OCI-LY7 (cell line): ENCODE measurements around the gene PDE6D. TPM values are rescaled to one million over a fixed set of nuclear protein-coding genes. Genes with fewer than 3 reads are reported as not detected.

Source experiments
- BruUV-seq: library from RNA; stranded (reverse); fragments of 400-500 nt; replicated peaks from 2 replicates; lab custom pipeline; 2021; lab: Mats Ljungman, UMichigan
- CTCF ChIA-PET: fragments of 300-600 bp; sonication (Branson Sonifier 250); formaldehyde crosslinking; loops from one replicate; lab custom pipeline; 2022; ENCODE audit warnings: antibody characterized with exemption; ENCODE audit not compliant: unreplicated experiment; lab: Charles Lee
- POLR2A ChIA-PET: fragments of 300-600 bp; sonication (Branson Sonifier 250); formaldehyde crosslinking; loops from one replicate; lab custom pipeline; 2022; ENCODE audit warnings: antibody characterized with exemption; lab: Charles Lee
- DNase-seq: peaks from one replicate; pipeline ENCODE4 v3.0.0-alpha.2; 2015; ENCODE audit warnings: low spot score
- H2AFZ ChIP-seq: fragments of 200-600 bp; sonication (generic), shearing (Covaris generic); 2 replicates; pipeline ENCODE4 v1.6.1; 2014; ENCODE audit warnings: mild to moderate bottlenecking, antibody characterized with exemption, low read length, moderate library complexity
- H3K27ac ChIP-seq: fragments of 200-600 bp; sonication (generic); 2 replicates; pipeline ENCODE4 v1.5.1; 2014; ENCODE audit warnings: mixed run types, low read depth, mild to moderate bottlenecking, moderate library complexity, low read length, inconsistent platforms; ENCODE audit not compliant: poor library complexity, severe bottlenecking
- H3K36me3 ChIP-seq: fragments of 200-600 bp; sonication (generic); 2 replicates; pipeline ENCODE4 v1.6.1; 2014; ENCODE audit warnings: mild to moderate bottlenecking, antibody characterized with exemption, low read length, moderate library complexity, mixed read lengths; ENCODE audit not compliant: insufficient read depth
- H3K4me1 ChIP-seq: fragments of 200-600 bp; sonication (generic); 2 replicates; pipeline ENCODE4 v1.5.1; 2014; ENCODE audit warnings: mild to moderate bottlenecking, low read length; ENCODE audit not compliant: insufficient read depth, poor library complexity, severe bottlenecking
- H3K4me2 ChIP-seq: fragments of 200-600 bp; sonication (generic); 2 replicates; pipeline ENCODE4 v1.6.1; 2014; ENCODE audit warnings: mild to moderate bottlenecking, low read length
- H3K4me3 ChIP-seq: fragments of 200-600 bp; sonication (generic); 2 replicates; pipeline ENCODE4 v1.5.1; 2014; ENCODE audit warnings: mild to moderate bottlenecking, low read depth, low read length; ENCODE audit not compliant: poor library complexity, severe bottlenecking
- H3K79me2 ChIP-seq: fragments of 200-600 bp; sonication (generic); 2 replicates; pipeline ENCODE4 v1.6.1; 2016; ENCODE audit warnings: low read depth, mild to moderate bottlenecking, low read length, moderate library complexity, mixed read lengths; ENCODE audit not compliant: insufficient read depth
- H3K9me2 ChIP-seq: fragments of 200-600 bp; sonication (generic); 2 replicates; pipeline ENCODE4 v1.6.1; 2016; ENCODE audit warnings: mild to moderate bottlenecking, low read length, mixed read lengths; ENCODE audit not compliant: insufficient read depth
- H3K9me3 ChIP-seq: fragments of 200-600 bp; sonication (generic); 2 replicates; pipeline ENCODE4 v1.6.1; 2014; ENCODE audit warnings: mild to moderate bottlenecking, mixed run types, low read length, mixed read lengths
- H4K20me1 ChIP-seq: fragments of 200-600 bp; sonication (generic); 2 replicates; pipeline ENCODE4 v1.6.1; 2014; ENCODE audit warnings: mild to moderate bottlenecking, antibody characterized with exemption, low read length, moderate library complexity, mixed read lengths; ENCODE audit not compliant: insufficient read depth
- CTCF ChIP-seq: fragments of 200-600 bp; sonication (generic); conservative IDR thresholded peaks from 2 replicates; pipeline ENCODE4 v1.5.1; 2014; ENCODE audit warnings: mild to moderate bottlenecking, antibody characterized with exemption, low read length, moderate library complexity, mixed read lengths
- EZH2phosphoT487 ChIP-seq: fragments of 200-600 bp; sonication (generic); IDR thresholded peaks from 2 replicates; pipeline ENCODE4 v1.6.1; 2018; ENCODE audit warnings: low read depth, borderline replicate concordance, mild to moderate bottlenecking, mixed run types, antibody characterized with exemption, low read length, moderate library complexity, mixed read lengths
- intact Hi-C: fragments of 100-400 bp; cut with micrococcal nuclease; formaldehyde crosslinking; loops from one replicate; pipeline ENCODE4 v1.10.0; 2022; ENCODE audit not compliant: unreplicated experiment
- total RNA-seq, 2 experiments: library from RNA; depleted of rRNA in 1 of 2; stranded (reverse); fragments of >200 nt in 1 of 2; shearing (Covaris generic) in 1 of 2; gene quantifications; 2 replicates each; pipeline ENCODE4 v1.2.3, GENCODE V29; 2014 to 2022

The PDE6D gene
- total RNA-seq, 2 experiments from 2014 or later = 47.4 to 54.6 TPM

- CTCF ChIA-PET = interaction anchor here (1.0 kb wide), 1 partner anchor 10 kb away, joined by 3 read pairs; no protein-coding TSS in a partner anchor
- TF ChIP-seq EZH2phosphoT487 = no peak
- TF ChIP-seq CTCF = no peak
Observed at GRCh38 chr2:231769170-231770136, 11.6 kb downstream of the PDE6D start.

GRCh38 chr2:231765496-231765929 is 15.6 kb downstream of the PDE6D start:
- no peak for DNase-seq
- Histone ChIP-seq H3K4me1 (no peaks in the 10 kb centered on the region), H3K9me2 (no peaks in the 10 kb centered on the region), H3K9me3 (no peaks in the 10 kb centered on the region), H3K36me3 (no peaks in the 10 kb centered on the region), H3K27ac (no peak overlapping the region), H3K79me2 (no peaks in the 10 kb centered on the region), H4K20me1 (no peaks in the 10 kb centered on the region), H2AFZ (no peak overlapping the region), H3K4me3 (no peak overlapping the region), H3K4me2 (no peak overlapping the region)
- BruUV-seq = no TSS peak
- intact Hi-C loops = no loop called here
- TF ChIP-seq EZH2phosphoT487 (no peak), CTCF (no peak)
- CTCF ChIA-PET = no interaction called here
- POLR2A ChIA-PET = interaction anchor here (0.5 kb wide), 1 partner anchor 10 kb away, joined by 5 read pairs; no protein-coding TSS in a partner anchor

More at GRCh38 chr2:231769170-231770136, 11.6 kb downstream of the PDE6D start:
- intact Hi-C loops = no loop called here
- POLR2A ChIA-PET = interaction anchor here (0.7 to 1.0 kb wide), 3 partner anchors 10 to 44 kb away, joined by 3 read pairs; no protein-coding TSS in a partner anchor
- Histone ChIP-seq H3K27ac (no peak overlapping the region), H3K9me3 (no peaks in the 10 kb centered on the region), H3K79me2 (no peaks in the 10 kb centered on the region), H2AFZ (no peak overlapping the region), H3K9me2 (no peaks in the 10 kb centered on the region), H3K36me3 (no peaks in the 10 kb centered on the region), H3K4me1 (no peaks in the 10 kb centered on the region), H4K20me1 (no peaks in the 10 kb centered on the region), H3K4me3 (no peak overlapping the region), H3K4me2 (no peak overlapping the region)
- no peak for DNase-seq
- BruUV-seq = no TSS peak
